Trophoblast cell (in vitro differentiated cells and primary cell): ENCODE data around the gene PFDN5.

Experiments used
- DNase-seq, 2 donors: peaks; one replicate each; pipeline ENCODE4 v3.0.0-alpha.2; 2016
- H2AFZ ChIP-seq: 2 replicates; pipeline ENCODE4 v1.6.1; 2013; ENCODE audit warnings: low read length, moderate library complexity, mild to moderate bottlenecking; ENCODE audit not compliant: insufficient read depth, poor library complexity
- H2AK5ac ChIP-seq: 2 replicates; pipeline ENCODE4 v1.6.1; 2013; ENCODE audit warnings: mild to moderate bottlenecking, low read length
- H2BK120ac ChIP-seq: 2 replicates; pipeline ENCODE4 v1.6.1; 2013; ENCODE audit warnings: low read length, mild to moderate bottlenecking, moderate library complexity; ENCODE audit not compliant: insufficient read depth, poor library complexity
- H2BK12ac ChIP-seq: 2 replicates; pipeline ENCODE4 v1.6.1; 2013; ENCODE audit warnings: mild to moderate bottlenecking, low read length, moderate library complexity
- H2BK5ac ChIP-seq: 2 replicates; pipeline ENCODE4 v1.6.1; 2013; ENCODE audit warnings: low read length, low read depth, moderate library complexity, mild to moderate bottlenecking; ENCODE audit not compliant: poor library complexity
- H3K14ac ChIP-seq: 2 replicates; pipeline ENCODE4 v1.6.1; 2013; ENCODE audit warnings: mild to moderate bottlenecking, low read length
- H3K18ac ChIP-seq: 2 replicates; pipeline ENCODE4 v1.6.1; 2013; ENCODE audit warnings: mild to moderate bottlenecking, low read length
- H3K23ac ChIP-seq: 2 replicates; pipeline ENCODE4 v1.6.1; 2013; ENCODE audit warnings: low read length
- H3K27ac ChIP-seq: 2 replicates; pipeline ENCODE4 v1.5.1; 2013; ENCODE audit warnings: low read depth, mild to moderate bottlenecking, inconsistent platforms, low read length, moderate library complexity
- H3K27me3 ChIP-seq: 2 replicates; pipeline ENCODE4 v1.6.1; 2013; ENCODE audit warnings: inconsistent platforms, mild to moderate bottlenecking, low read length, moderate library complexity; ENCODE audit not compliant: insufficient read depth
- H3K36me3 ChIP-seq, 2 experiments: 1 replicate in 1 of 2; 2 replicates in 1 of 2; pipeline ENCODE4 v1.6.1; 2013; ENCODE audit warnings: low read length in 2 of 2, mild to moderate bottlenecking in 2 of 2, moderate library complexity in 1 of 2; ENCODE audit not compliant: insufficient read depth in 2 of 2, control insufficient read depth in 1 of 2
- H3K4ac ChIP-seq: 2 replicates; pipeline ENCODE4 v1.6.1; 2013; ENCODE audit warnings: low read depth, mild to moderate bottlenecking, low read length, moderate library complexity
- H3K4me1 ChIP-seq, 2 experiments: 1 replicate in 1 of 2; 2 replicates in 1 of 2; pipeline ENCODE4 v1.6.1; 2013; ENCODE audit warnings: low read length in 2 of 2, mild to moderate bottlenecking in 2 of 2, moderate library complexity in 1 of 2; ENCODE audit not compliant: insufficient read depth in 2 of 2, control insufficient read depth in 1 of 2
- H3K4me2 ChIP-seq: 2 replicates; pipeline ENCODE4 v1.6.1; 2013; ENCODE audit warnings: inconsistent platforms, mild to moderate bottlenecking, low read length, moderate library complexity
- H3K4me3 ChIP-seq: 2 replicates; pipeline ENCODE4 v1.5.1; 2013; ENCODE audit warnings: mild to moderate bottlenecking, low read depth, low read length, inconsistent platforms
- H3K79me1 ChIP-seq: one replicate; pipeline ENCODE4 v1.6.1; 2013; ENCODE audit warnings: low read length
- H3K79me2 ChIP-seq: 2 replicates; pipeline ENCODE4 v1.6.1; 2013; ENCODE audit warnings: low read length, mild to moderate bottlenecking; ENCODE audit not compliant: control insufficient read depth, insufficient read depth, poor library complexity
- H3K9ac ChIP-seq: 2 replicates; pipeline ENCODE4 v1.6.1; 2013; ENCODE audit warnings: mild to moderate bottlenecking, low read length
- H3K9me3 ChIP-seq: 2 replicates; pipeline ENCODE4 v1.6.1; 2013; ENCODE audit warnings: low read depth, mild to moderate bottlenecking, control low read depth, inconsistent platforms, low read length; ENCODE audit not compliant: insufficient read depth
- H4K12ac ChIP-seq: 2 replicates; pipeline ENCODE4 v1.6.1; 2013; ENCODE audit warnings: low read depth, mild to moderate bottlenecking, low read length, moderate library complexity
- H4K8ac ChIP-seq: 2 replicates; pipeline ENCODE4 v1.6.1; 2013; ENCODE audit warnings: low read depth, mild to moderate bottlenecking, low read length, moderate library complexity
- H4K91ac ChIP-seq: one replicate; pipeline ENCODE4 v1.6.1; 2013; ENCODE audit warnings: low read depth, mild to moderate bottlenecking, low read length, moderate library complexity
- whole genome bisulfite sequencing: extraction: QIAGEN DNeasy Blood & Tissue Kit; methylation state at CpG from one replicate; pipeline ENCODE4 v1.1.7; 2013; ENCODE audit warnings: missing lambda C conversion rate; ENCODE audit not compliant: insufficient read length, insufficient coverage; ENCODE audit errors: extremely low coverage; 5-methylcytosine and 5-hydroxymethylcytosine counted together

The PFDN5 gene

GRCh38 chr12:53325511-53326061, 30.2 kb downstream of the PFDN5 start:
- Histone ChIP-seq H3K4me1 (peaks cover 3 to 14% of the 10 kb centered on the region in 2 experiments), H3K79me1 (peaks cover 9% of the 10 kb centered on the region), H3K18ac (no peak overlapping the region), H3K9ac (no peak overlapping the region), H4K8ac (peak overlapping the region; percentile 71), H3K4me3 (peak overlapping the region; percentile 57), H3K79me2 (peaks cover 2% of the 10 kb centered on the region), H2BK5ac (no peak overlapping the region), H3K23ac (no peak overlapping the region), H3K36me3 (no peaks in the 10 kb centered on the region), H3K27ac (no peak overlapping the region), H2AFZ (peak overlapping the region; percentile 77), H2BK12ac (no peak overlapping the region), H4K12ac (peak overlapping the region; percentile 41), H3K4ac (no peak overlapping the region), H3K4me2 (peak overlapping the region; percentile 96), H4K91ac (peak overlapping the region; percentile 75), H3K27me3 (peaks cover 19% of the 10 kb centered on the region), H3K14ac (no peak overlapping the region), H3K9me3 (peaks cover 2% of the 10 kb centered on the region), H2BK120ac (no peak overlapping the region), H2AK5ac (no peak overlapping the region)
- DNase-seq, result peak in 1 of 2 donors; percentile 37
- WGBS, result no CpG with 5 or more reads among the region's 50 CpGs

GRCh38 chr12:53326460-53327185, 31.3 kb downstream of the PFDN5 start:
- H3K4ac ChIP-seq, result no peak overlapping the region
- H3K23ac ChIP-seq, result no peak overlapping the region
- no peak overlapping the region for H2AK5ac ChIP-seq
- H3K18ac ChIP-seq, result no peak overlapping the region
- no peak overlapping the region for H2BK12ac ChIP-seq
- H3K4me1 ChIP-seq, result peaks cover 3 to 13% of the 10 kb centered on the region in 2 experiments
- no peak overlapping the region for H3K4me3 ChIP-seq
- H3K36me3 ChIP-seq, result no peaks in the 10 kb centered on the region
- no peaks in the 10 kb centered on the region for H3K79me2 ChIP-seq
- peaks cover 19% of the 10 kb centered on the region for H3K27me3 ChIP-seq
- no peak overlapping the region for H3K4me2 ChIP-seq
- H2BK120ac ChIP-seq, result no peak overlapping the region
- 100% methylated on average over 1 of the region's 8 CpGs for WGBS
- no peak overlapping the region for H3K14ac ChIP-seq
- H2BK5ac ChIP-seq, result no peak overlapping the region
- peaks cover 7% of the 10 kb centered on the region for H3K79me1 ChIP-seq
- H2AFZ ChIP-seq, result no peak overlapping the region
- no peak overlapping the region for H4K91ac ChIP-seq
- H3K27ac ChIP-seq, result no peak overlapping the region
- no peak overlapping the region for H4K12ac ChIP-seq
- no peak for DNase-seq
- H4K8ac ChIP-seq, result no peak overlapping the region
- H3K9me3 ChIP-seq, result peaks cover 2% of the 10 kb centered on the region
- no peak overlapping the region for H3K9ac ChIP-seq

GRCh38 chr12:53327435-53328042, 32.2 kb downstream of the PFDN5 start:
- H3K4me1 ChIP-seq, result peaks cover 0 to 10% of the 10 kb centered on the region in 2 experiments

GRCh38 chr12:53328043-53328435, 32.7 kb downstream of the PFDN5 start:
- Histone ChIP-seq H4K8ac (no peak overlapping the region), H4K12ac (no peak overlapping the region), H2BK12ac (no peak overlapping the region), H3K27me3 (peaks cover 19% of the 10 kb centered on the region), H3K36me3 (no peaks in the 10 kb centered on the region), H3K9ac (no peak overlapping the region), H3K14ac (no peak overlapping the region), H3K18ac (no peak overlapping the region), H3K9me3 (peaks cover 2% of the 10 kb centered on the region), H3K4me2 (no peak overlapping the region), H3K4ac (no peak overlapping the region), H3K79me2 (no peaks in the 10 kb centered on the region), H3K23ac (no peak overlapping the region), H3K4me1 (peaks cover 0 to 10% of the 10 kb centered on the region in 2 experiments), H4K91ac (no peak overlapping the region), H2BK5ac (no peak overlapping the region), H3K27ac (no peak overlapping the region), H2AK5ac (no peak overlapping the region), H3K4me3 (no peak overlapping the region), H2AFZ (no peak overlapping the region), H3K79me1 (peaks cover 4% of the 10 kb centered on the region), H2BK120ac (no peak overlapping the region)
- WGBS, result no CpG with 5 or more reads among the region's 16 CpGs
- DNase-seq, result no peak

More at GRCh38 chr12:53327435-53328042, 32.2 kb downstream of the PFDN5 start:
- no peak overlapping the region for H3K4me2 ChIP-seq
- H4K12ac ChIP-seq, result no peak overlapping the region
- H3K27ac ChIP-seq, result no peak overlapping the region
- no peak overlapping the region for H3K4me3 ChIP-seq
- H4K8ac ChIP-seq, result no peak overlapping the region
- no peak overlapping the region for H3K14ac ChIP-seq
- H3K9me3 ChIP-seq, result peaks cover 2% of the 10 kb centered on the region
- peaks cover 4% of the 10 kb centered on the region for H3K79me1 ChIP-seq
- peaks cover 19% of the 10 kb centered on the region for H3K27me3 ChIP-seq
- no peak overlapping the region for H4K91ac ChIP-seq
- H2AK5ac ChIP-seq, result no peak overlapping the region
- H3K79me2 ChIP-seq, result no peaks in the 10 kb centered on the region
- H3K4ac ChIP-seq, result no peak overlapping the region
- no peak overlapping the region for H2AFZ ChIP-seq
- H2BK12ac ChIP-seq, result no peak overlapping the region
- H2BK5ac ChIP-seq, result no peak overlapping the region
- H3K18ac ChIP-seq, result no peak overlapping the region
- no peaks in the 10 kb centered on the region for H3K36me3 ChIP-seq
- H2BK120ac ChIP-seq, result no peak overlapping the region
- DNase-seq, result peak in 1 of 2 donors; percentile 49
- H3K23ac ChIP-seq, result no peak overlapping the region
- no peak overlapping the region for H3K9ac ChIP-seq
- no CpG with 5 or more reads among the region's 3 CpGs for WGBS
